NCI-H510A treated with DMSO at 0.1 percent for 48 hours (cell line): Measurements from ENCODE around the gene CEBPB.

ENCODE experiments used
- DNase-seq: peaks from one replicate; lab custom pipeline; 2025; lab: John Stamatoyannopoulos, UW

CEBPB gene

GRCh38 chr20:50230184-50230583 is 39.6 kb downstream of the CEBPB start:
- no peak for DNase-seq

DNA sequence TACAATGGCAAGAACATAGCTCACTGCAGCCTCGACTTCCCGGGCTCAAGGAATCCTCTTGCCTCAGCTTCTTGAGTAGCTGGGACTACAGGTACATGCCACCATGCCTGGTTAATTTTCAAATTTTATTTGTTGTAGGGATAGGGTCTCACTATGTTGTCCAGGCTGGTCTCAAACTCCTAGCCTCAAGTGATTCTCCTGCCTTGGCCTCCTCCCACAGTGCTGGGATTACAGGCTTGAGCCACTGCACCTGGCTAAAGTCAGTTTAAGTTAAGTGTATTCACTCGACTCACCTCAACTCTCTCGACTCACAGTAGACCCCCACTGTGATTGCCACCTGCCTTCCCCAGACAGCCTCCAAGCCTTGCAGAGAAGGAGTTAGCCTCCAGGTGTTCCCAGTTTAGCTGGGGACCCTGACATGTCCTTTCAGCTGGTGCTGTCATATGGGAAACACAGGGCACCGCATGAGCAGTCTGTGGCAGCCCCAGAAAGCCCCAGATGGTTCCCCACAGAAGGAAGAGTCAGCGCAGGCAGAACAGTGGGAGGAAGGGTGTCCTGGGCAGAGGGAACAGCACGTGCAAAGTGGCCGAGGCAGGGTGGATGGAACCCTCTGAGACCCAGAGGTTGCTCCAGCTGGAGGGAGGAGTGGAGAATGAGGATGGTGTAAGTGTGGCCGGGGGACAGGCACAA is 40.4 kb downstream of the CEBPB start:
- DNase-seq = no peak

DNA sequence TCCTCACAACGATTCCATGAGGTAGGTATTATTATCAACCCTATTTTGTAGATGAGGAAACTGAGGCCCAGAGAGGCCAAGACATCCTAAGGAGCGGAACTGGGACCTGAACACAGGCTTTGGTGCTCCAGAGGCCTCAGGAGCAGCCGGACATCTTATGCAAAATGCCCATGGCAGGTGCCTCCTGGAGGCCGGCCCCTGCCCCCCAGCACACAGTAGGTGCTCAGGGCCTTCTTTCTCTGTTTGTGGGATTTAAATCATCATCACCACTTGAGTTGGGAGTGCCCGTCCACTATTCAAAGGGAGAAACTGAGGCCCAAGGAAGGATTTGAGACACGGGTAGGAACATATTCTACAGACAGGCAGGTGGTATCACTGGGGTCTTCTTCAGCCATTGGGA is 41.2 kb downstream of the CEBPB start:
- no peak for DNase-seq

DNA sequence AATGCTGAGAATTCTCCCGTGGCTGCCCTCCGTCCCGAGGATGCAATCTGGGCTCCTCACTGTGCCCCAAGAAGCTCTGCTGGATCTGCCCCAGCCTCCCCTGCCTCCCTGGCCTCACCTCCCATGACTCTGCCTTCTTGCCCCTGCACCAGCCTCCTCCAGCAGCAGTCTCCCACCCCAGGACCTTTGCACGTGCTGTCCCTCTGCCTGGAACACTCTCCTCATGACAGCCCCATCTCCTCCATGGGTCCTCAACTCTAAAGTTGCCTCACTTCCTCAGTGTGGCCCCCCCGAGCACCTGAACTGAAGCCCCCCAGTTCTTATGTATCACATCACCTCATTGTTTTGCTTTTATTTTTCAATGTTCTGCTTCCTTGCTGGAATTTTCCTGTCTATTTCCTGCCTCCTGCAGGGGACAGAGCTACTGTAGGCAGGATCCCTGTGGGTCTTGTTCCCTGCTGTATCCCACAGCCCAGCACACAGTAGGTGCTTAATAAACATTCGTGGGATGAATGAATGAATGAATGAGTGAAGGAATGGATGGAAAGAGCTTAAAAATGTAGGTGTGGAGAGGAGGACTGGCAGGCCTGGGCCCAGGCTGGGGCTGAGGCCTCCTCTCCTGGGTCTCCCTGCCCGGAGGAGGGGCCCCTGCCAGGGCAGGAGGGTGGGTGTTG is 42.2 kb downstream of the CEBPB start:
- no peak for DNase-seq

GRCh38 chr20:50233325-50234212 is 42.9 kb downstream of the CEBPB start:
- DNase-seq = no peak

- DNase-seq = no peak
Measured at GRCh38 chr20:50234288-50234687, 43.7 kb downstream of the CEBPB start.

- no peak for DNase-seq
Measured at GRCh38 chr20:50237349-50237748, 46.7 kb downstream of the CEBPB start.

GRCh38 chr20:50238081-50238800 is 47.6 kb downstream of the CEBPB start:
- DNase-seq = no peak

DNA sequence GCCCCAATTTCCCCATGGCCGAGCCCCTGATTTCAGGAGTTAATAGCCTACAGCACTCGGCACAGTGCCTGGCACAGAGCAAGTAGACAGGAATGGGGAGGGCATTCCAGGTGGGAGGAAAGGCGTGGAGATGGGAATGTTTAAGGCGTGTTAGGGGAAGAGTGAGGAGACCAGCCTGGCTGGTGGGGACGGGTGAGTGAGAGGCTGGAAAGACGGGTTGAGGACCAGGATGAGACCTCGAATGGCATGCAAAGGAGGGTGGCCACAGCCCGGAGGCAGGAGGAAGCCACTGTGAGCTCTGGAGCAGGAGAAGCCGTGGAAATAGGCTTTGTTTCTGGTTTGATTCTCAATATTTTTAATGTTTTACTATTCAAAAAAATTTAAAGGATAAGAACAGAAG is 49.5 kb downstream of the CEBPB start:
- DNase-seq = no peak

DNA sequence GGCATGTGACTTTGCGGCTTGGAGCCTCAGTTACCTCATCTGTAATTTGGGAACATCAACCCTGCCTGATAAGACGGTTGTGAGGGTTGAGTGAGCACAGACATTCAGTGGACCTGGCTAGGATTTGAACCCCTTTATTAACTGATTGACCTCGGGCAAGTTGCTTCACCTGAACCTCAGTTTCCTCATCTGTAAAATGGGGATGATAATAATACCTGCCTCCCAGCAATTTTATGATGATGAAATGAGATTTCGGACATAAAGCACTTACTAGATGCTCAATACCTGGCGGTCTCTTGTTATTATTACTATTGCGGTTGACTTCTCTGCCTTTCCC is 51.5 kb downstream of the CEBPB start:
- DNase-seq = no peak
